Upper lobe of right lung (tissue), 1 donor: ENCODE measurements around the gene NME9. TPM values are rescaled to one million over a fixed set of nuclear protein-coding genes. Genes with fewer than 3 reads are reported as not detected.
A peak's percentile ranks its signal among the peaks of the same experiment; 100 is the strongest.

Experiments used
- ATAC-seq: fragments of 200-7000 bp; cut with Tn5 transposase; one replicate; pipeline ENCODE4 v1.9.1; 2020; ENCODE audit warnings: mild to moderate bottlenecking, moderate library complexity
- DNase-seq: peaks from one replicate; pipeline ENCODE4 v3.0.0-alpha.2; 2020
- H3K27ac ChIP-seq: fragments of 200-600 bp; one replicate; pipeline ENCODE4 v1.8.0; 2022
- H3K27me3 ChIP-seq: fragments of 200-600 bp; one replicate; pipeline ENCODE4 v1.8.0; 2022; ENCODE audit warnings: mild to moderate bottlenecking
- H3K36me3 ChIP-seq: fragments of 200-600 bp; one replicate; pipeline ENCODE4 v1.8.0; 2022
- H3K4me1 ChIP-seq: fragments of 200-600 bp; one replicate; pipeline ENCODE4 v1.8.0; 2022
- H3K4me3 ChIP-seq: fragments of 200-600 bp; one replicate; pipeline ENCODE4 v1.8.0; 2022; ENCODE audit warnings: mild to moderate bottlenecking
- H3K9me3 ChIP-seq: fragments of 200-600 bp; one replicate; pipeline ENCODE4 v1.8.0; 2022
- CTCF ChIP-seq: fragments of 200-600 bp; IDR thresholded peaks from one replicate; pipeline ENCODE4 v1.8.0; 2022; ENCODE audit warnings: antibody characterized with exemption
- intact Hi-C: fragments of 100-400 bp; cut with DNase I; formaldehyde crosslinking; loops from one replicate; pipeline ENCODE4 v1.11.0; 2022
- total RNA-seq: library from RNA; stranded (reverse); fragmentation: NEBNext Ultra II Directional; extraction: Animal tissue kit (Norgen Biotek cat#: 25700); gene quantifications from one replicate; pipeline ENCODE4 v1.2.1, GENCODE V29; 2021
- donor health status: DM: no; HTN: yes; CAD: no; lungs with severe emphysema.

The NME9 gene
- total RNA-seq, 1 donor from 2014 or later = not detected

GRCh38 chr3:138360869-138361525 is 31.3 kb upstream of the NME9 start:
- peak; percentile 30 for DNase-seq
- Histone ChIP-seq H3K27ac (no peak overlapping the region), H3K9me3 (no peaks in the 10 kb centered on the region), H3K27me3 (no peaks in the 10 kb centered on the region), H3K4me3 (no peak overlapping the region), H3K4me1 (no peaks in the 10 kb centered on the region), H3K36me3 (no peaks in the 10 kb centered on the region)
- intact Hi-C loops = no loop called here
- no peak for ATAC-seq
- TF ChIP-seq CTCF = no peak

- Histone ChIP-seq H3K36me3 (peaks cover 4% of the 10 kb centered on the region), H3K27me3 (no peaks in the 10 kb centered on the region), H3K4me3 (no peak overlapping the region), H3K27ac (no peak overlapping the region), H3K4me1 (no peaks in the 10 kb centered on the region), H3K9me3 (no peaks in the 10 kb centered on the region)
- ATAC-seq (no peak), DNase-seq (no peak)
- no peak for TF ChIP-seq CTCF
- intact Hi-C loops = no loop called here
These were observed 30.5 kb upstream of the NME9 start for GRCh38 chr3:138359919-138360868.

- H3K36me3 ChIP-seq = peaks cover 7% of the 10 kb centered on the region
- H3K9me3 ChIP-seq = no peaks in the 10 kb centered on the region
- H3K4me1 ChIP-seq = no peaks in the 10 kb centered on the region
- ATAC-seq = no peak
- DNase-seq = no peak
- no peak overlapping the region for H3K4me3 ChIP-seq
- no peaks in the 10 kb centered on the region for H3K27me3 ChIP-seq
- intact Hi-C loops = no loop called here
- no peak overlapping the region for H3K27ac ChIP-seq
- TF ChIP-seq CTCF = no peak
These were observed 29.7 kb upstream of the NME9 start for GRCh38 chr3:138359148-138359918.

GRCh38 chr3:138356730-138357405 is 27.2 kb upstream of the NME9 start:
- H3K4me1 ChIP-seq = peaks cover 2% of the 10 kb centered on the region
- TF ChIP-seq CTCF = no peak
- no peak overlapping the region for H3K27ac ChIP-seq
- no peak overlapping the region for H3K4me3 ChIP-seq
- DNase-seq (no peak), ATAC-seq (peak; percentile 33)
- H3K27me3 ChIP-seq = no peaks in the 10 kb centered on the region
- peaks cover 7% of the 10 kb centered on the region for H3K36me3 ChIP-seq
- no peaks in the 10 kb centered on the region for H3K9me3 ChIP-seq
- intact Hi-C loops = no loop called here

- H3K4me1 ChIP-seq = peaks cover 18% of the 10 kb centered on the region
- ATAC-seq = no peak
These were observed 25.4 kb upstream of the NME9 start for GRCh38 chr3:138355071-138355470.

More at GRCh38 chr3:138355071-138355470, 25.4 kb upstream of the NME9 start:
- intact Hi-C loops = no loop called here
- TF ChIP-seq CTCF = no peak
- Histone ChIP-seq H3K27ac (no peak overlapping the region), H3K9me3 (no peaks in the 10 kb centered on the region), H3K27me3 (no peaks in the 10 kb centered on the region), H3K36me3 (peaks cover 7% of the 10 kb centered on the region), H3K4me3 (no peak overlapping the region)
- DNase-seq = no peak
